Sigmoid colon (tissue), 7 donors: ENCODE data around the gene TGFBI. TPM values are rescaled to one million over a fixed set of nuclear protein-coding genes. Genes with fewer than 3 reads are reported as not detected.

Experiments
- DNase-seq: peaks from one replicate; pipeline ENCODE4 v3.0.0-alpha.2; 2019
- H3K27ac ChIP-seq, 4 donors: fragments of 200-600 bp; sonication (generic); one replicate each; pipeline ENCODE4 v1.5.1; 2016 to 2019; ENCODE audit warnings: mild to moderate bottlenecking in 1 of 4
- H3K27me3 ChIP-seq, 3 donors: fragments of 200-600 bp; sonication (generic); one replicate each; pipeline ENCODE4 v1.5.1; 2019; ENCODE audit warnings: mild to moderate bottlenecking in 1 of 3
- H3K36me3 ChIP-seq, 4 donors: fragments of 200-600 bp; sonication (generic); one replicate each; pipeline ENCODE4 v1.5.1; 2016 to 2019
- H3K4me1 ChIP-seq, 4 donors: fragments of 200-600 bp; sonication (generic); one replicate each; pipeline ENCODE4 v1.5.1; 2017 to 2019
- H3K4me3 ChIP-seq, 4 donors: fragments of 200-600 bp; sonication (generic); one replicate each; pipeline ENCODE4 v1.5.1; 2017 to 2019; ENCODE audit warnings: mild to moderate bottlenecking in 2 of 4, moderate library complexity in 1 of 4
- H3K9me3 ChIP-seq, 4 donors: fragments of 200-600 bp in 3 of 4; sonication (generic) in 3 of 4; one replicate each; pipeline versions ENCODE4 v1.5.1 to v1.6.1; 2013 to 2019
- CTCF ChIP-seq, 4 experiments: fragments of 450-650 bp in 3 of 4; fragments of 200-600 bp in 1 of 4; IDR thresholded peaks; one replicate each; pipeline ENCODE4 v1.5.1; 2016 to 2019; ENCODE audit warnings: antibody characterized with exemption in 4 of 4, mild to moderate bottlenecking in 3 of 4, moderate library complexity in 2 of 4
- EP300 ChIP-seq, 4 donors: sonication (generic); formaldehyde crosslinking; IDR thresholded peaks; one replicate each; pipeline ENCODE4 v1.6.1; 2017; ENCODE audit warnings: antibody characterized with exemption in 4 of 4
- POLR2A ChIP-seq, 2 donors: fragments of 450-650 bp; IDR thresholded peaks; one replicate each; pipeline ENCODE4 v1.6.1; 2016; ENCODE audit warnings: antibody characterized with exemption in 2 of 2, mild to moderate bottlenecking in 2 of 2, moderate library complexity in 2 of 2
- POLR2AphosphoS5 ChIP-seq, 4 donors: sonication (generic); formaldehyde crosslinking; IDR thresholded peaks; one replicate each; pipeline ENCODE4 v1.6.1; 2017; ENCODE audit warnings: antibody characterized with exemption in 4 of 4
- WGBS, 2 donors: extraction: QIAGEN DNeasy Blood & Tissue Kit; methylation state at CpG; one replicate each; pipeline ENCODE4 v1.1.7; 2013; 5-methylcytosine and 5-hydroxymethylcytosine counted together
- intact Hi-C: fragments of 100-400 bp; cut with DNase I; formaldehyde crosslinking; loops from one replicate; pipeline ENCODE4 v1.15.1; 2023
- polyA plus RNA-seq, 3 donors: library from polyadenylated mRNA; stranded (reverse); fragments of 200-250 nt; gene quantifications; one replicate each; pipeline ENCODE4 v1.2.3, GENCODE V29; 2013
- small RNA-seq, 3 donors: library from RNA; depleted of rRNA; stranded (forward); fragments of <200 nt; gene quantifications; one replicate each; pipeline ENCODE3, GENCODE V24; 2016
- total RNA-seq, 4 donors: library from RNA; depleted of rRNA; stranded (reverse); fragments of >200 nt; gene quantifications; one replicate each; pipeline ENCODE4 v1.1.0, GENCODE V29; 2016
- donor health status: healthy with polysubstance abuse.
- donor health status: Bipolar disorder and iron deficiency.
- donor health status: healthy.

TGFBI gene
- total and polyA plus RNA-seq, 7 donors, result 48.6 to 178 (median 67.4) TPM

GRCh38 chr5:136109453-136110135, 80.8 kb downstream of the TGFBI start:
- Histone ChIP-seq H3K9me3 (no peaks in the 10 kb centered on the region), H3K27me3 (no peaks in the 10 kb centered on the region), H3K4me3 (no peak overlapping the region), H3K27ac (no peak overlapping the region), H3K4me1 (no peaks in the 10 kb centered on the region), H3K36me3 (no peaks in the 10 kb centered on the region)
- WGBS, 2 donors, result 89 to 92% methylated on average over 5 of the region's 5 CpGs
- intact Hi-C loops, result no loop called here
- DNase-seq, result no peak
- no peak for TF ChIP-seq CTCF (IDR thresholded peaks at IDR 0.05)
- no peak for TF ChIP-seq POLR2A (IDR thresholded peaks at IDR 0.05)
- no peak for TF ChIP-seq POLR2AphosphoS5 (IDR thresholded peaks at IDR 0.05)
- no peak for TF ChIP-seq EP300 (IDR thresholded peaks at IDR 0.05)

Small RNA genes within 50 kb of the gene (small RNA-seq; reads per million reads assigned to genes)
- 0 to 0.24 (median 0.22) reads per million in 3 donors for gene VTRNA2-1

Other genes starting within 250 kb of the TGFBI start
- gene SLC25A48, start 194.3 kb upstream of the TGFBI start, total RNA-seq, result not detected
- 1 to 10 TPM; 1.6 to 7.2 (median 1.9) TPM for gene SLC25A48, start 194.3 kb upstream of the TGFBI start, polyA plus RNA-seq
- not detected for gene IL9, start 133.1 kb upstream of the TGFBI start, total RNA-seq
- gene IL9, start 133.1 kb upstream of the TGFBI start, polyA plus RNA-seq, result not detected
- not detected for gene LECT2, start 74.0 kb upstream of the TGFBI start, total RNA-seq
- not detected for gene LECT2, start 74.0 kb upstream of the TGFBI start, polyA plus RNA-seq
- 10 to 100 TPM; 47.6 to 85.0 (median 59.8) TPM for gene SMAD5, start 103.9 kb downstream of the TGFBI start, total RNA-seq
- 1 to 10 TPM; 4.9 to 9.7 (median 6.6) TPM for gene SMAD5, start 103.9 kb downstream of the TGFBI start, polyA plus RNA-seq
- under 1 TPM in 1 of 4 donors, not detected in 3; 0.36 TPM for gene SMIM32, start 164.2 kb downstream of the TGFBI start, total RNA-seq
- 10 to 100 TPM in 2 of 3 donors, 1 to 10 TPM in 1; 8.6 to 10.8 (median 10.7) TPM for gene SMIM32, start 164.2 kb downstream of the TGFBI start, polyA plus RNA-seq